H9 (cell line): ENCODE data around the gene AGBL4. TPM values are rescaled to one million over a fixed set of nuclear protein-coding genes. Genes with fewer than 3 reads are reported as not detected.

Source experiments
- DNase-seq: peaks from one replicate; pipeline ENCODE4 v3.0.0-alpha.2; 2017
- H2AFZ ChIP-seq: one replicate; pipeline ENCODE4 v1.6.1; 2013; ENCODE audit warnings: mild to moderate bottlenecking, low read length, control low read depth, moderate library complexity
- H2AK5ac ChIP-seq: 2 replicates; pipeline ENCODE4 v1.6.1; 2013; ENCODE audit warnings: low read length, control low read depth, mixed read lengths; ENCODE audit not compliant: insufficient read length
- H2BK120ac ChIP-seq: one replicate; pipeline ENCODE4 v1.6.1; 2013; ENCODE audit warnings: low read depth, mild to moderate bottlenecking, low read length, control low read depth, inconsistent platforms; ENCODE audit not compliant: poor library complexity, severe bottlenecking
- H2BK12ac ChIP-seq: 2 replicates; pipeline ENCODE4 v1.6.1; 2013; ENCODE audit warnings: low read length, control low read depth, mixed read lengths, low read depth; ENCODE audit not compliant: insufficient read length
- H2BK15ac ChIP-seq: 2 replicates; pipeline ENCODE4 v1.6.1; 2013; ENCODE audit warnings: low read depth, low read length, control low read depth
- H2BK20ac ChIP-seq: one replicate; pipeline ENCODE4 v1.6.1; 2013; ENCODE audit warnings: low read depth, mild to moderate bottlenecking, low read length, control low read depth, inconsistent platforms; ENCODE audit not compliant: poor library complexity, severe bottlenecking
- H2BK5ac ChIP-seq: 2 replicates; pipeline ENCODE4 v1.6.1; 2013; ENCODE audit warnings: low read length, control low read depth, mixed read lengths; ENCODE audit not compliant: insufficient read length
- H3K14ac ChIP-seq: 2 replicates; pipeline ENCODE4 v1.6.1; 2013; ENCODE audit warnings: low read length, control low read depth; ENCODE audit not compliant: insufficient read depth
- H3K18ac ChIP-seq: 2 replicates; pipeline ENCODE4 v1.6.1; 2013; ENCODE audit warnings: low read depth, mild to moderate bottlenecking, mixed read lengths, low read length, control low read depth; ENCODE audit not compliant: insufficient read length
- H3K23ac ChIP-seq: 2 replicates; pipeline ENCODE4 v1.6.1; 2013; ENCODE audit warnings: low read length, control low read depth, mixed read lengths, low read depth; ENCODE audit not compliant: insufficient read length
- H3K23me2 ChIP-seq: 2 replicates; pipeline ENCODE4 v1.6.1; 2013; ENCODE audit warnings: low read depth, mild to moderate bottlenecking, mixed read lengths, low read length, control low read depth; ENCODE audit not compliant: insufficient read length, poor library complexity, severe bottlenecking
- H3K27ac ChIP-seq: 2 replicates; pipeline ENCODE4 v1.5.1; 2013; ENCODE audit warnings: low read length, control low read depth, mixed read lengths, low read depth; ENCODE audit not compliant: insufficient read length
- H3K27me3 ChIP-seq: 2 replicates; pipeline ENCODE4 v1.6.1; 2013; ENCODE audit warnings: low read length, control low read depth, inconsistent platforms; ENCODE audit not compliant: insufficient read depth
- H3K4ac ChIP-seq: 2 replicates; pipeline ENCODE4 v1.6.1; 2013; ENCODE audit warnings: low read depth, mild to moderate bottlenecking, control low read depth, inconsistent platforms, low read length, moderate library complexity
- H3K4me1 ChIP-seq: 2 replicates; pipeline ENCODE4 v1.6.1; 2013; ENCODE audit warnings: low read length, control low read depth, inconsistent platforms; ENCODE audit not compliant: insufficient read depth
- H3K4me2 ChIP-seq: 2 replicates; pipeline ENCODE4 v1.6.1; 2013; ENCODE audit warnings: low read length, control low read depth, mixed read lengths; ENCODE audit not compliant: insufficient read length, insufficient read depth
- H3K56ac ChIP-seq: 2 replicates; pipeline ENCODE4 v1.6.1; 2013; ENCODE audit warnings: low read depth, mild to moderate bottlenecking, mixed read lengths, low read length, control low read depth; ENCODE audit not compliant: insufficient read length
- H3K79me1 ChIP-seq: 2 replicates; pipeline ENCODE4 v1.6.1; 2013; ENCODE audit warnings: low read depth, mild to moderate bottlenecking, moderate library complexity, low read length, control low read depth, inconsistent platforms; ENCODE audit not compliant: insufficient read depth, poor library complexity, severe bottlenecking
- H3K79me2 ChIP-seq: 2 replicates; pipeline ENCODE4 v1.6.1; 2013; ENCODE audit warnings: low read length, control low read depth, inconsistent platforms; ENCODE audit not compliant: insufficient read depth
- H3K9ac ChIP-seq: 2 replicates; pipeline ENCODE4 v1.6.1; 2013; ENCODE audit warnings: low read length, control low read depth, mixed read lengths; ENCODE audit not compliant: insufficient read length; ENCODE audit errors: extremely low read depth
- H3K9me3 ChIP-seq: one replicate; pipeline ENCODE4 v1.6.1; 2013; ENCODE audit warnings: low read depth, low read length, inconsistent platforms; ENCODE audit not compliant: control insufficient read depth
- H3T11ph ChIP-seq: one replicate; pipeline ENCODE4 v1.6.1; 2013; ENCODE audit warnings: mild to moderate bottlenecking, low read length, control low read depth, inconsistent platforms
- H4K20me1 ChIP-seq: one replicate; pipeline ENCODE4 v1.6.1; 2013; ENCODE audit not compliant: control insufficient read depth, insufficient read length, insufficient read depth
- H4K5ac ChIP-seq: 2 replicates; pipeline ENCODE4 v1.6.1; 2013; ENCODE audit warnings: low read depth, mild to moderate bottlenecking, mixed read lengths, low read length, control low read depth; ENCODE audit not compliant: insufficient read length
- H4K8ac ChIP-seq: replicated peaks from 2 replicates; pipeline ENCODE4 v1.6.1; 2013; ENCODE audit warnings: low read length, control low read depth, mixed read lengths, low read depth; ENCODE audit not compliant: insufficient read length
- H4K91ac ChIP-seq: 2 replicates; pipeline ENCODE4 v1.6.1; 2013; ENCODE audit warnings: low read depth, mild to moderate bottlenecking, moderate library complexity, mixed read lengths, low read length, control low read depth; ENCODE audit not compliant: insufficient read length
- H3K27ac Mint-ChIP-seq, 3 experiments: 2 replicates in 2 of 3; 3 replicates in 1 of 3; pipeline ENCODE4 v1.8.0; 2020 to 2021; ENCODE audit warnings: mixed read lengths in 3 of 3, mild to moderate bottlenecking in 1 of 3, moderate library complexity in 1 of 3
- H3K27me3 Mint-ChIP-seq: 2 replicates; pipeline ENCODE4 v1.8.0; 2021; ENCODE audit warnings: low read depth, mild to moderate bottlenecking, moderate library complexity, mixed read lengths
- H3K36me3 Mint-ChIP-seq, 3 experiments: 2 replicates in 2 of 3; 3 replicates in 1 of 3; pipeline ENCODE4 v1.8.0; 2020 to 2021; ENCODE audit warnings: low read depth in 3 of 3, mixed read lengths in 3 of 3; ENCODE audit not compliant: insufficient read depth in 1 of 3
- H3K4me1 Mint-ChIP-seq, 2 experiments: 2 replicates each; pipeline ENCODE4 v1.8.0; 2020; ENCODE audit warnings: mixed read lengths in 2 of 2
- H3K4me3 Mint-ChIP-seq, 2 experiments: 2 replicates in 1 of 2; 3 replicates in 1 of 2; pipeline ENCODE4 v1.8.0; 2020 to 2021; ENCODE audit warnings: mild to moderate bottlenecking in 2 of 2, mixed read lengths in 2 of 2, moderate library complexity in 1 of 2
- H3K9me3 Mint-ChIP-seq, 2 experiments: 2 replicates in 1 of 2; 3 replicates in 1 of 2; pipeline ENCODE4 v1.8.0; 2020; ENCODE audit warnings: mild to moderate bottlenecking in 2 of 2, mixed read lengths in 2 of 2, moderate library complexity in 1 of 2
- WGBS: extraction: QIAGEN DNeasy Blood & Tissue Kit; methylation state at CpG from one replicate; pipeline ENCODE4 v1.1.7; 2013; ENCODE audit warnings: missing lambda C conversion rate, low lambda C conversion rate, mixed read lengths; ENCODE audit not compliant: insufficient read length; ENCODE audit errors: extremely low coverage; 5-methylcytosine and 5-hydroxymethylcytosine counted together
- total RNA-seq: library from RNA; stranded (reverse); gene quantifications from 2 replicates; pipeline ENCODE4 v1.2.1, GENCODE V29; 2021
- TF ChIP-seq, protein P1 (sequence below): fragments of 200-600 bp; sonication (generic); conservative IDR thresholded peaks from 3 replicates; pipeline ENCODE4 v1.8.0; 2021; ENCODE audit warnings: antibody characterized with exemption, mild to moderate bottlenecking

The AGBL4 gene
- total RNA-seq, 1 experiment from 2014 or later, result not detected

DNA sequence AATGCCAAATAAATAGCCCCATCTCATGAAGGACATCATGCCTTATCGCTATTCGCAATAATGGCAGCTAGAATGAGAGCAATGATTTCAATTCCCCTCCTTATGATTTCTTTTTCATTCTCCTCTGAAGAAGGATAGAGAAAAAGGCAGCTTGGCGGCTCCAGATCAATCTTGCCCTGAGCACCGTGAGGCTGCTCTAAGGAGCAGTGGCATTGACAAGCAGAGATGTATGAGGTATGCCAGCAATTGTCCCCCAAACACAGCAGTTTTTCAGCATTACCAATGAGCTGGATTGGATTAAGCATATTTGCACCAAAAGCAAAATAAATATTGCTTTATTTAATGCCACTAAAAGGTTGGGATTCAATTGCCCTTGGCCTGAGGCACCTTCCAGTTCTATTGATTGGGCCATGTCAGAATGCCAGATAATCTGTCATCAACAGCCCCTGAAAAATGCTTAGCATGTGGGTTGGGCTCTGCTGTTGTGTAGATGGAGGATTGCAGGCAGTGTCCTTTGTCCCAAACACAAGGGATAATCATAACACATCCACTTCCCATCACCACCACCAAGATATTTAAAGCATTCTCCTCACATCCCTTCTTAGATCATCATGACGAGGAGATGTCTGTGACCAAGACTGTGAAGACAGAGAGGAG, 1382.8 kb downstream of the AGBL4 start:
- H3K23me2 ChIP-seq, result no peaks in the 10 kb centered on the region
- no peak overlapping the region for H4K8ac ChIP-seq
- WGBS, result no CpG with 5 or more reads among the region's 5 CpGs
- no peak overlapping the region for H2AFZ ChIP-seq
- no peak overlapping the region for H2BK20ac ChIP-seq
- no peak overlapping the region for H3K23ac ChIP-seq
- no peak overlapping the region for H2AK5ac ChIP-seq
- TF ChIP-seq, protein P1, sequence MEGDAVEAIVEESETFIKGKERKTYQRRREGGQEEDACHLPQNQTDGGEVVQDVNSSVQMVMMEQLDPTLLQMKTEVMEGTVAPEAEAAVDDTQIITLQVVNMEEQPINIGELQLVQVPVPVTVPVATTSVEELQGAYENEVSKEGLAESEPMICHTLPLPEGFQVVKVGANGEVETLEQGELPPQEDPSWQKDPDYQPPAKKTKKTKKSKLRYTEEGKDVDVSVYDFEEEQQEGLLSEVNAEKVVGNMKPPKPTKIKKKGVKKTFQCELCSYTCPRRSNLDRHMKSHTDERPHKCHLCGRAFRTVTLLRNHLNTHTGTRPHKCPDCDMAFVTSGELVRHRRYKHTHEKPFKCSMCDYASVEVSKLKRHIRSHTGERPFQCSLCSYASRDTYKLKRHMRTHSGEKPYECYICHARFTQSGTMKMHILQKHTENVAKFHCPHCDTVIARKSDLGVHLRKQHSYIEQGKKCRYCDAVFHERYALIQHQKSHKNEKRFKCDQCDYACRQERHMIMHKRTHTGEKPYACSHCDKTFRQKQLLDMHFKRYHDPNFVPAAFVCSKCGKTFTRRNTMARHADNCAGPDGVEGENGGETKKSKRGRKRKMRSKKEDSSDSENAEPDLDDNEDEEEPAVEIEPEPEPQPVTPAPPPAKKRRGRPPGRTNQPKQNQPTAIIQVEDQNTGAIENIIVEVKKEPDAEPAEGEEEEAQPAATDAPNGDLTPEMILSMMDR, result no peak
- H2BK120ac ChIP-seq, result no peak overlapping the region
- H3K4me1 ChIP-seq, result no peaks in the 10 kb centered on the region
- H3K27me3 ChIP-seq, result no peaks in the 10 kb centered on the region
- H3K18ac ChIP-seq, result no peak overlapping the region
- H4K20me1 ChIP-seq, result no peaks in the 10 kb centered on the region
- peaks cover 8% of the 10 kb centered on the region for H3K27me3 Mint-ChIP-seq
- no peak overlapping the region for H2BK15ac ChIP-seq
- H3K79me1 ChIP-seq, result no peaks in the 10 kb centered on the region
- no peaks in the 10 kb centered on the region for H3K9me3 ChIP-seq
- H2BK12ac ChIP-seq, result no peak overlapping the region
- no peak overlapping the region for H3K56ac ChIP-seq
- H3K4me1 Mint-ChIP-seq, result peaks cover 18% of the 10 kb centered on the region in 2 experiments
- no peak overlapping the region for H3K27ac ChIP-seq
- no peak overlapping the region for H2BK5ac ChIP-seq
- H3K4ac ChIP-seq, result no peak overlapping the region
- no peak overlapping the region for H4K91ac ChIP-seq
- no peaks in the 10 kb centered on the region for H3K9me3 Mint-ChIP-seq
- DNase-seq, result no peak
- no peaks in the 10 kb centered on the region for H3K79me2 ChIP-seq
- H3K14ac ChIP-seq, result no peak overlapping the region
- H4K5ac ChIP-seq, result no peak overlapping the region
- H3T11ph ChIP-seq, result no peak overlapping the region
- no peaks in the 10 kb centered on the region for H3K36me3 Mint-ChIP-seq
- H3K27ac Mint-ChIP-seq, result no peak overlapping the region; a peak in 1 of 7 replicates
- no peak overlapping the region for H3K4me2 ChIP-seq
- no peak overlapping the region for H3K4me3 Mint-ChIP-seq
- H3K9ac ChIP-seq, result no peak overlapping the region
